Measurements from ENCODE around the gene TANGO2.

The TANGO2 gene

GRCh38 chr22:19977296-19978243 is 43.3 kb upstream of the TANGO2 start:
- no peak overlapping the region for H3K4me3 ChIP-seq (ENCODE audit: low read depth, low read length)
- H3K9ac ChIP-seq (ENCODE audit: low read length), result no peak overlapping the region
- H3K27ac ChIP-seq (ENCODE audit: low read depth, low read length), result no peak overlapping the region
- no peaks in the 10 kb centered on the region for H3K27me3 ChIP-seq (ENCODE audit: control insufficient read depth, insufficient read depth, low read length)
- peaks cover 10% of the 10 kb centered on the region for H3K4me1 ChIP-seq (ENCODE audit: control insufficient read depth, insufficient read depth, low read length)
- no peaks in the 10 kb centered on the region for H3K9me3 ChIP-seq (ENCODE audit: control insufficient read depth, insufficient read depth, low read depth, low read length)
- peaks cover 64% of the 10 kb centered on the region for H3K36me3 ChIP-seq (ENCODE audit: control insufficient read depth, insufficient read depth, low read length)

- no peak overlapping the region for H3K27ac ChIP-seq (ENCODE audit: low read depth, low read length)
- H3K9me3 ChIP-seq (ENCODE audit: control insufficient read depth, insufficient read depth, low read depth, low read length), result no peaks in the 10 kb centered on the region
- H3K9ac ChIP-seq (ENCODE audit: low read length), result no peak overlapping the region
- no peak overlapping the region for H3K4me3 ChIP-seq (ENCODE audit: low read depth, low read length)
- no peaks in the 10 kb centered on the region for H3K27me3 ChIP-seq (ENCODE audit: control insufficient read depth, insufficient read depth, low read length)
- peaks cover 54% of the 10 kb centered on the region for H3K36me3 ChIP-seq (ENCODE audit: control insufficient read depth, insufficient read depth, low read length)
- H3K4me1 ChIP-seq (ENCODE audit: control insufficient read depth, insufficient read depth, low read length), result peaks cover 10% of the 10 kb centered on the region
Measured at GRCh38 chr22:19978748-19979147, 42.2 kb upstream of the TANGO2 start.

- peaks cover 16% of the 10 kb centered on the region for H3K4me1 ChIP-seq (ENCODE audit: control insufficient read depth, insufficient read depth, low read length)
- H3K9ac ChIP-seq (ENCODE audit: low read length), result no peak overlapping the region
- no peak overlapping the region for H3K4me3 ChIP-seq (ENCODE audit: low read depth, low read length)
- H3K27ac ChIP-seq (ENCODE audit: low read depth, low read length), result no peak overlapping the region
- H3K9me3 ChIP-seq (ENCODE audit: control insufficient read depth, insufficient read depth, low read depth, low read length), result no peaks in the 10 kb centered on the region
- H3K36me3 ChIP-seq (ENCODE audit: control insufficient read depth, insufficient read depth, low read length), result peaks cover 52% of the 10 kb centered on the region
- no peaks in the 10 kb centered on the region for H3K27me3 ChIP-seq (ENCODE audit: control insufficient read depth, insufficient read depth, low read length)
Measured at GRCh38 chr22:19979712-19980493, 41.0 kb upstream of the TANGO2 start.

DNA sequence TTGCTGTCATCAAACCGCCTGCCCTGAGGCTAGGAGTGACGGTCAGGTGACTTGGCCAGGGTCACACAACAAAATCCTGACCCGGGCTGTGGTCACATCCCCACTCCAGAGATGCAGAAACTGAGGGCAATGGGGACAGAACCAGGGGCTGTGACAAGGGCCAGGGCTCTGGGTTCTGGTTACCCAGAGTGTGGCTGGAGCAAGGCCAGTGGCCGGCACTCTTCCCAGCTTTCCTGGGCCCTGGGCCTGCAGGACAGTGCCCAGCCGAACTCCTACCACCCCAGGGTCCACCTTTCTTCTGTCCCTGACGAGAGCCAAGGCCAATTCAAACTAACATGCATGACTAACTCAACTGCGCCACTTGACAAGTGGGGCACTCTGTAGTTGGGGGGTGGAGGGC is 40.1 kb upstream of the TANGO2 start:
- peaks cover 12% of the 10 kb centered on the region for H3K4me1 ChIP-seq (ENCODE audit: control insufficient read depth, insufficient read depth, low read length)
- H3K36me3 ChIP-seq (ENCODE audit: control insufficient read depth, insufficient read depth, low read length), result peaks cover 52% of the 10 kb centered on the region

DNA sequence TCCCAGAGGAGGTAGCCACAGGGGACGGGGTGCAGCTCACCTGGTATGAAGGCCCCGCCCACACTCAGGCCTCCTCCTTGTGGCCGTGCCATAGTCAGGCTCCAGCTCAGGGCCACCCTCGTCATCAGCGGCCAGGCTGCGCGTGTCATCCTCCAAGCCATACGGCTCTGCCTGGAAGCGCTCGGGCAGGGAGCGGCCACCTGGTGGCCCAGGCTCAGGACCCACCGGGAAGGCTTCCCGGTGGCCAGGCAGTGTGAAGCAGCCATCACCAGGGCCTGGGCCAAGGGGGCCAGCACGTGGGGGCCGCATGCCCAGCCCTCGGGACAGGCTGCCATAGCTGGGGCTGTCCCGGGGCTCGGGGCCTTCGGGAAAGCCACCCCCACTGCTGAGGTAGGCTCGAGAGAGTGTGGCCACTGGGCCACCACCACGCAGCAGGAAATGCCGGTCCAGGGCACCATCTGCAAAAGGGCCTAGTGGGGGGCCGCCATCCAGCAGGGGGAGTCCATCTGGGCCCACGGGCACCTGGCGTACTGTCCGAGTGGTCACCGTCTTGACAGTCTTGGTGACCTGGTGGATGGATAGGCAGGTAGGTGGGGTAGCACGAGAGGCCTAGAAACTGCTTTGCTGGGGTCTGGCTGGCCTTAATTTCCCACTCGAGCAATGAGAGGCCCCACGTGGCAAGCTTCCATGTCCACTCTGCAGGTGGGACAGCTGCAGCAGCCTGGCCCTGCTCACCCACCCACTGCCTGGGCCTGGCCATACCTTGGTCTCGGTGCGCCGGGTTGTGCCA is 39.5 kb upstream of the TANGO2 start:
- Histone ChIP-seq H3K36me3 (ENCODE audit: control insufficient read depth, insufficient read depth, low read length) (peaks cover 52% of the 10 kb centered on the region), H3K9me3 (ENCODE audit: control insufficient read depth, insufficient read depth, low read depth, low read length) (no peaks in the 10 kb centered on the region), H3K27me3 (ENCODE audit: control insufficient read depth, insufficient read depth, low read length) (no peaks in the 10 kb centered on the region), H3K4me3 (ENCODE audit: low read depth, low read length) (no peak overlapping the region), H3K9ac (ENCODE audit: low read length) (no peak overlapping the region), H3K4me1 (ENCODE audit: control insufficient read depth, insufficient read depth, low read length) (peaks cover 18% of the 10 kb centered on the region), H3K27ac (ENCODE audit: low read depth, low read length) (no peak overlapping the region)

More for the DNA sequence above, 40.1 kb upstream of the TANGO2 start:
- H3K4me3 ChIP-seq (ENCODE audit: low read depth, low read length), result no peak overlapping the region
- no peak overlapping the region for H3K9ac ChIP-seq (ENCODE audit: low read length)
- no peaks in the 10 kb centered on the region for H3K9me3 ChIP-seq (ENCODE audit: control insufficient read depth, insufficient read depth, low read depth, low read length)
- H3K27ac ChIP-seq (ENCODE audit: low read depth, low read length), result no peak overlapping the region
- no peaks in the 10 kb centered on the region for H3K27me3 ChIP-seq (ENCODE audit: control insufficient read depth, insufficient read depth, low read length)

DNA sequence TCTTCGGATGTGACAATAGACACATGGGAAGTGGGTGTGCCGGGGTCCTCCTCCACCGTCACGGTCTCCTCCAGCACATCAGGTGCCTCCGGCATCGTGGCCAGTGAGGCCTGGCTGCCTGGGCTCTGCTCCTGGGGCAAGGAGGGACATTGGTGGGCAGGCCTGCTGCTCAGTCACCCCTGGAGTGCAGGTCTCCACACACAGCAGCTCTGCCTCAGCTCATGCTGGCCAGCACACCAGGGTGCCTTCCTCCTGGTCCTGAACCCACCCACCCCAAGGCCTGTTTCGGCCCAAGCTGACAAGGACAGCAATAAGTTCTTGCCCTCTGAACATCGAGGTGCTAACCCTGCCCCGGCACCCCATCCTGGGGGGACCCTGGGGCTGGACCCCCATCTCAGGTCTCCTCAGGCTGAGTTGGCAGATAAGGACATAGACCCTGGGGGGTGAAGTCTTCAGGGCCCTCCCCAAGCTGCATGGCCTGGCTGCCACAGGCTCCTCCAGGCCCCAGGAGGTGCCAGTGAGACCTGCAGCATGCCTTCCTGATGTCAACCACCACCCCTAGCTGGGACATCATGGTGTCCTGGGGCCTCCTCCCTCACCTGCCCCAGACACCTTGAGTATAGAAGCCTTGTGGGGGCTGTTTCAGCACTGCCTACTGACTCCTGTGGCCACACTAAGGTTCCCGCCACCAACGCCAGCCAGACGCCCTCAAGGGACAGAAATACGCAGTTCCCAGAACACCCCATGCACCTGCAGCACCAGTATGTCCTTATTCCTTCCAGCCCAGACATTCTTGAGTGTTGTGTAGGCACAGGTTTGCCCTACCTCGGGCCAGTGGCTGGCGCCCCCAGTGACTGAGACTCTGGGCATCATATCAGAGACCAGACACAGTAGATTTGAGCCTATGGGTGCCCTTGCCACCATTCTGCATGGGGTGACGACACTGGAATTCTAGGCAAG is 38.7 kb upstream of the TANGO2 start:
- no peak overlapping the region for H3K4me3 ChIP-seq (ENCODE audit: low read depth, low read length)
- no peak overlapping the region for H3K27ac ChIP-seq (ENCODE audit: low read depth, low read length)
- peaks cover 48% of the 10 kb centered on the region for H3K36me3 ChIP-seq (ENCODE audit: control insufficient read depth, insufficient read depth, low read length)
- H3K9me3 ChIP-seq (ENCODE audit: control insufficient read depth, insufficient read depth, low read depth, low read length), result no peaks in the 10 kb centered on the region
- H3K9ac ChIP-seq (ENCODE audit: low read length), result no peak overlapping the region
- peaks cover 18% of the 10 kb centered on the region for H3K4me1 ChIP-seq (ENCODE audit: control insufficient read depth, insufficient read depth, low read length)
- no peaks in the 10 kb centered on the region for H3K27me3 ChIP-seq (ENCODE audit: control insufficient read depth, insufficient read depth, low read length)

GRCh38 chr22:19982991-19983578 is 37.8 kb upstream of the TANGO2 start:
- Histone ChIP-seq H3K4me1 (ENCODE audit: control insufficient read depth, insufficient read depth, low read length) (peaks cover 24% of the 10 kb centered on the region), H3K9ac (ENCODE audit: low read length) (no peak overlapping the region), H3K27me3 (ENCODE audit: control insufficient read depth, insufficient read depth, low read length) (no peaks in the 10 kb centered on the region), H3K27ac (ENCODE audit: low read depth, low read length) (no peak overlapping the region), H3K36me3 (ENCODE audit: control insufficient read depth, insufficient read depth, low read length) (peaks cover 40% of the 10 kb centered on the region), H3K4me3 (ENCODE audit: low read depth, low read length) (no peak overlapping the region), H3K9me3 (ENCODE audit: control insufficient read depth, insufficient read depth, low read depth, low read length) (no peaks in the 10 kb centered on the region)

- peaks cover 33% of the 10 kb centered on the region for H3K36me3 ChIP-seq (ENCODE audit: control insufficient read depth, insufficient read depth, low read length)
- no peak overlapping the region for H3K27ac ChIP-seq (ENCODE audit: low read depth, low read length)
- peaks cover 24% of the 10 kb centered on the region for H3K4me1 ChIP-seq (ENCODE audit: control insufficient read depth, insufficient read depth, low read length)
- no peaks in the 10 kb centered on the region for H3K9me3 ChIP-seq (ENCODE audit: control insufficient read depth, insufficient read depth, low read depth, low read length)
- H3K9ac ChIP-seq (ENCODE audit: low read length), result no peak overlapping the region
- H3K4me3 ChIP-seq (ENCODE audit: low read depth, low read length), result no peak overlapping the region
- H3K27me3 ChIP-seq (ENCODE audit: control insufficient read depth, insufficient read depth, low read length), result no peaks in the 10 kb centered on the region
Measured at GRCh38 chr22:19983741-19984140, 37.2 kb upstream of the TANGO2 start.

DNA sequence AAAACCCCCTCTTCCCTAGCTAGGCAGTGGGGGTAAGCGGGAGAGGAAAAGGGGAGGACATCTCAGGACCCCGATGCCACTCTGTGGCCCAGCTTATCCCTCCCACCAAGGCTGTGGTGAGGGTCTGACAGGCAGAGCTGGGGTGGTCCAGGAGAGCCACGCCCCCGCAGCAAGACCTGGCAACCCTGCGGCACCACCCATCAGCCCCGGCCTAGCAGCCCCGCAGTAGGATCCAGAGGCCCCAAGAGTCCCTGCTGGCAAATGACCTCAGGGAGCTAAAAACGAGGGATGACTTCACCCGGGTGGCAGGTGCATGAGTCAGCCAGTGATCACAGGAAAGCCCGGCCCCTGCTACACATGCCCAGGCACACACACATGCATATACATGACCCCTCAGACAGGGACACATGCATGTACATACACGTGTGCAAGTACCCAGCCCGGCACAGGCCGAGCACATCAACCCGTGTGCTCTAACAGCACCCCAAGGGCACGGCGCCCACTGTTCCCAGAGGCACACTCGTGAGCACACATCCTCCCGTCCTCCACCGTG is 36.6 kb upstream of the TANGO2 start:
- Histone ChIP-seq H3K27ac (ENCODE audit: low read depth, low read length) (no peak overlapping the region), H3K27me3 (ENCODE audit: control insufficient read depth, insufficient read depth, low read length) (no peaks in the 10 kb centered on the region), H3K9me3 (ENCODE audit: control insufficient read depth, insufficient read depth, low read depth, low read length) (no peaks in the 10 kb centered on the region), H3K4me1 (ENCODE audit: control insufficient read depth, insufficient read depth, low read length) (peaks cover 24% of the 10 kb centered on the region), H3K36me3 (ENCODE audit: control insufficient read depth, insufficient read depth, low read length) (peaks cover 28% of the 10 kb centered on the region), H3K4me3 (ENCODE audit: low read depth, low read length) (no peak overlapping the region), H3K9ac (ENCODE audit: low read length) (peak overlapping the region; percentile 17)

All from HUES6 (cell line).